ENCODE measurements around the gene MRPS10. TPM values are rescaled to one million over a fixed set of nuclear protein-coding genes. Genes with fewer than 3 reads are reported as not detected.
"Not testable (repeated sequence)": the region's sequence is repeated elsewhere in the genome, so short reads cannot be mapped to it uniquely, and the experiment has no call there.

Gene MRPS10
- total RNA-seq, 4 donors from 2014 or later: 20.9 to 27.1 (median 25.8) TPM

DNA sequence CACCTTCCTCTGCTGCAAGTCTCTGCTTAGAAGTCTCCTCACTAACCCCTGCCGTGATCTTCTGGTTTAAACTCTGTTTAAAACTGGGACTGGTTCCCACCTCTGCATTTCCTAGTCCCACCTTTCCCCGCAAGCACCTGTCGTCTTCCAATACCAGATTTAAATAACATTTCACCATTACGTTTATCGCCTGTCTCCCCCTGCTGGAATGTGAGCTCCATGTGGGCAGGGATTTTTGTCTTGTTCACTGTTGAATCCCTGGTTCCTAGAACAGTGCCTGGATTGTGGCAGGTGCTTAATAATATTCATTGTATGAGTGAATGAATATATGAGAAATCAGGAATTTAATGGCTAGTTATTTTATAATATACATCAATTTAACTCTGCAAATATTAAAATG lies 41.8 kb downstream of the MRPS10 start:
- no peak for DNase-seq (ENCODE audit: low spot score in 2 of 2)
- intact Hi-C loops (cut with DNase I; ENCODE audit: low total_unique reads): loop anchor here (10.0 kb wide), 1 partner anchor 241 kb away; no protein-coding TSS in a partner anchor
- TF ChIP-seq, protein P1, sequence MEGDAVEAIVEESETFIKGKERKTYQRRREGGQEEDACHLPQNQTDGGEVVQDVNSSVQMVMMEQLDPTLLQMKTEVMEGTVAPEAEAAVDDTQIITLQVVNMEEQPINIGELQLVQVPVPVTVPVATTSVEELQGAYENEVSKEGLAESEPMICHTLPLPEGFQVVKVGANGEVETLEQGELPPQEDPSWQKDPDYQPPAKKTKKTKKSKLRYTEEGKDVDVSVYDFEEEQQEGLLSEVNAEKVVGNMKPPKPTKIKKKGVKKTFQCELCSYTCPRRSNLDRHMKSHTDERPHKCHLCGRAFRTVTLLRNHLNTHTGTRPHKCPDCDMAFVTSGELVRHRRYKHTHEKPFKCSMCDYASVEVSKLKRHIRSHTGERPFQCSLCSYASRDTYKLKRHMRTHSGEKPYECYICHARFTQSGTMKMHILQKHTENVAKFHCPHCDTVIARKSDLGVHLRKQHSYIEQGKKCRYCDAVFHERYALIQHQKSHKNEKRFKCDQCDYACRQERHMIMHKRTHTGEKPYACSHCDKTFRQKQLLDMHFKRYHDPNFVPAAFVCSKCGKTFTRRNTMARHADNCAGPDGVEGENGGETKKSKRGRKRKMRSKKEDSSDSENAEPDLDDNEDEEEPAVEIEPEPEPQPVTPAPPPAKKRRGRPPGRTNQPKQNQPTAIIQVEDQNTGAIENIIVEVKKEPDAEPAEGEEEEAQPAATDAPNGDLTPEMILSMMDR (IDR thresholded peaks at IDR 0.05): no peak
- TF ChIP-seq POLR2A (IDR thresholded peaks at IDR 0.05): no peak
- no peak overlapping the region for H3K4me3 ChIP-seq (ENCODE audit: low read depth, poor library complexity, severe bottlenecking)
- WGBS, 2 donors: 64 to 70% methylated on average over 5 of the region's 5 CpGs

DNA sequence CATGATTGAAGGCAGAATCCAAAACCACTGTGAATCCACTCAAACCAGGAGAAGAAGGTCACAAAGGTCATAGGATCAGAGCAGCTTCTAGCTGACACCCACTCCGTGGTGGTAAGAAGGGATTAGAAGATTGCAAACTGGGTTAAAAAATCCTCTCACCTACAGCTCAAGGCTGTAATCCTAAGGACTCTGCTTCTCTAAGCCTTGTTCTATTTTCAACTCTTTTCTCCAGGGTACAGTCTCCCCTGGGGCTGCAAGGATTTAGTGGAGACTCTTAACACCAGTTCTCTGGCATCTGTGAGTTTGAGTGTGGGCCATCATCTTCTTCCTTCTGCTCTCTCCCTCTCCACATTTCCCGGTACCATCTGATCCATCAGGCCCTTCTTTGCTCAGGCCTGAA lies 44.6 kb downstream of the MRPS10 start, which contains the start of gene GUCA1A:
Gene GUCA1A (plus strand): TSS at position 264 of the 400 bp plus-strand sequence. CDS start 250 bp downstream, outside the sequence.
- 86 to 98% methylated on average over 2 of the region's 2 CpGs for WGBS, 2 donors
- DNase-seq (ENCODE audit: low spot score in 2 of 2): no peak
- H3K4me3 ChIP-seq (ENCODE audit: low read depth, poor library complexity, severe bottlenecking): no peak within 1 kb of the TSS
- intact Hi-C loops (cut with DNase I; ENCODE audit: low total_unique reads): loop anchor here (10.0 kb wide), 1 partner anchor 238 kb away; no protein-coding TSS in a partner anchor
- no peak for TF ChIP-seq POLR2A (IDR thresholded peaks at IDR 0.05)
- TF ChIP-seq, protein P1 (IDR thresholded peaks at IDR 0.05): no peak

DNA sequence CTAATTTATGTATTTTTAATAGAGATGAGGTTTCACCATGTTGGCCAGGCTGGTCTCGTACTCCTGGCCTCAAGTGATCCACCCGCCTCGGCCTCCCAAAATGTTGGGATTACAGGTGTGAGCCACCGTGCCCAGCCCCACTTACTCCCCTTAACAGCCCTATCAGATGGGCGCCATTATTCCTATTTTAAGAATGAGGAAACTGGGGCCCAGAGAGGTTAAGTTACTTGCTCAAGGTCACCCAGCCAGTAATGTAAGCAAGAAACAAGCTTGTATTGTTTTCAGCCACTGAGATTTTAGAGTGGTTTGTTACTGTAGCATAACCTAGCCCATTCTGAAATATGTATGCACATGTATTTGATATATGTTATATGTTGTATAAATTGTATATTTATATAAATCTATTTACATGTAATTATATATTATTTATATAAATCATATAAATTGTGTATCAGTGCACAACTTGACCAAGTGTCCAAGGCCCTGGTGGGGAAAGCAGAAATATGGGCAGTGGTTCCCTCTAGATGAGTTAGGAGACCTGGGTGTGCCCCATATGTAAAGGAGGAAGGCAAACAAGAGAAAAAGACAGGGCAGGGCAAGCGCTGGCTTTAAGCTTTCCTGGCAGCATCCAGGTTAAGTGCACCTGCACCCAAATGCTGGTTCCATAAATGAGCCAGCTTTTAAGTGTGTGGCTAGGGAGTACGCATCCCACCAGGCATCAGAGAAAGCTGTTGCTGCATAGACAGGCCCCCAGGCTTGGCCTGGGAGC lies 45.7 kb downstream of the MRPS10 start:
- intact Hi-C loops (cut with DNase I; ENCODE audit: low total_unique reads): loop anchor here (10.0 kb wide), 1 partner anchor 237 kb away; no protein-coding TSS in a partner anchor
- no peak for DNase-seq (ENCODE audit: low spot score in 2 of 2)
- TF ChIP-seq POLR2A (IDR thresholded peaks at IDR 0.05): no peak
- TF ChIP-seq, protein P1 (IDR thresholded peaks at IDR 0.05): no peak
- 82 to 87% methylated on average over 7 of the region's 7 CpGs for WGBS, 2 donors
- H3K4me3 ChIP-seq (ENCODE audit: low read depth, poor library complexity, severe bottlenecking): no peak overlapping the region

DNA sequence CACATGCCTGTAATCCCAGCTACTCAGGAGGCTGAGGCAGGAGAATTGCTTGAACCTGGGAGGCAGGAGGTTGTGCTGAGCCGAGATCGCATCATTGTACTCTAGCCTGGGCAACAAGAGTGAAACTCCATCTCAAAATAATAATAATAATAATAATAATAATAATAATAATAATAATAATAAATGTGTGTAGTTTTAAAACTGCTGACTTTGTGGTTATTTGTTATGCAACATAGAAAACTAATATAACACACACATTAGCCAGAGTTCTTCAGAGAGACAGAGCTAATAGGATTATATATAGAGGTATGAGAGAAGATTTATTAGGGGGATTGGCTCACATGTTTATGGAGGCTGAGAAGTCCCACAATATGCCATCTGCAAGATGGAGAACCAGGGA lies 47.9 kb downstream of the MRPS10 start:
- H3K4me3 ChIP-seq (ENCODE audit: low read depth, poor library complexity, severe bottlenecking); DNase-seq (ENCODE audit: low spot score in 2 of 2): not testable (repeated sequence)
- 44 to 76% methylated on average over 2 of the region's 2 CpGs for WGBS, 2 donors
- intact Hi-C loops (cut with DNase I; ENCODE audit: low total_unique reads): loop anchor here (10.0 kb wide), 1 partner anchor 235 kb away; no protein-coding TSS in a partner anchor

- no peak overlapping the region for H3K4me3 ChIP-seq (ENCODE audit: low read depth, poor library complexity, severe bottlenecking)
- TF ChIP-seq POLR2A (IDR thresholded peaks at IDR 0.05): no peak
- intact Hi-C loops (cut with DNase I; ENCODE audit: low total_unique reads): no loop called here
- 81 to 87% methylated on average over 6 of the region's 6 CpGs for WGBS, 2 donors
- no peak for DNase-seq (ENCODE audit: low spot score in 2 of 2)
Measured at GRCh38 chr6:42168650-42169049, 49.0 kb downstream of the MRPS10 start.

- peak; percentile 63 to 90 for DNase-seq (ENCODE audit: low spot score in 2 of 2)
- no peak for TF ChIP-seq POLR2A (IDR thresholded peaks at IDR 0.05)
- TF ChIP-seq, protein P1 (IDR thresholded peaks at IDR 0.05): peak in 1 of 3 donors; percentile 83
- no peak overlapping the region for H3K4me3 ChIP-seq (ENCODE audit: low read depth, poor library complexity, severe bottlenecking)
- intact Hi-C loops (cut with DNase I; ENCODE audit: low total_unique reads): loop anchor here (2.0 kb wide), 1 partner anchor 92 kb away; no protein-coding TSS in a partner anchor
- WGBS, 2 donors: 1 to 7% methylated on average over 7 to 8 of the region's 8 CpGs
Measured at GRCh38 chr6:42166444-42167141, 51.1 kb downstream of the MRPS10 start.

Measured in lower leg skin (tissue), 4 donors.